Activated effector memory CD4-positive, alpha-beta T cell treated with anti-CD3 and anti-CD28 coated beads, Interleukin-2, amount 50 U/mL, for 16 hours (primary cell): Measurements from ENCODE around the gene FREM1.

Source experiments
- DNase-seq: peaks from one replicate; pipeline ENCODE4 v3.0.0-alpha.2; 2020

FREM1 gene

GRCh38 chr9:14911046-14911445, 818 bp upstream of the FREM1 start:
- no peak for DNase-seq

GRCh38 chr9:14909601-14909960, 647 bp downstream of the FREM1 start:
- no peak for DNase-seq

- DNase-seq: no peak
Measured at GRCh38 chr9:14909181-14909580, 1.0 kb downstream of the FREM1 start.

- no peak for DNase-seq
Measured at GRCh38 chr9:14908295-14909180, 1.7 kb downstream of the FREM1 start.

GRCh38 chr9:14907696-14908095, 2.5 kb downstream of the FREM1 start:
- no peak for DNase-seq

- no peak for DNase-seq
Measured at GRCh38 chr9:14907360-14907685, 2.9 kb downstream of the FREM1 start.

- no peak for DNase-seq
Measured at GRCh38 chr9:14906644-14907359, 3.4 kb downstream of the FREM1 start.

GRCh38 chr9:14906000-14906399, 4.2 kb downstream of the FREM1 start:
- no peak for DNase-seq

- no peak for DNase-seq
Measured at GRCh38 chr9:14903040-14903439, 7.2 kb downstream of the FREM1 start.

- no peak for DNase-seq
Measured at GRCh38 chr9:14902561-14902960, 7.7 kb downstream of the FREM1 start.

GRCh38 chr9:14899815-14900193, 10.4 kb downstream of the FREM1 start:
- no peak for DNase-seq

GRCh38 chr9:14899042-14899814, 11.0 kb downstream of the FREM1 start:
- DNase-seq: no peak

- DNase-seq: no peak
Measured at GRCh38 chr9:14895806-14896205, 14.4 kb downstream of the FREM1 start.

GRCh38 chr9:14893280-14893679, 16.9 kb downstream of the FREM1 start:
- no peak for DNase-seq

- no peak for DNase-seq
Measured at GRCh38 chr9:14891332-14891731, 18.9 kb downstream of the FREM1 start.

GRCh38 chr9:14889451-14889850, 20.8 kb downstream of the FREM1 start:
- no peak for DNase-seq

- no peak for DNase-seq
Measured at GRCh38 chr9:14888875-14889274, 21.4 kb downstream of the FREM1 start.

- DNase-seq: no peak
Measured at GRCh38 chr9:14888272-14888671, 22.0 kb downstream of the FREM1 start.

GRCh38 chr9:14887149-14887548, 23.1 kb downstream of the FREM1 start:
- no peak for DNase-seq

GRCh38 chr9:14883310-14883944, 26.8 kb downstream of the FREM1 start:
- no peak for DNase-seq

- DNase-seq: no peak
Measured at GRCh38 chr9:14882090-14882489, 28.1 kb downstream of the FREM1 start.

GRCh38 chr9:14881006-14881405, 29.2 kb downstream of the FREM1 start:
- DNase-seq: no peak

- no peak for DNase-seq
Measured at GRCh38 chr9:14870090-14870489, 40.1 kb downstream of the FREM1 start.
